Fibroblast of pulmonary artery (primary cell): ENCODE results near the gene DNAL4.

ENCODE experiments used
- DNase-seq: peaks from one replicate; pipeline ENCODE4 v3.0.0-alpha.2; 2010; ENCODE audit warnings: low read depth
- H3K4me3 ChIP-seq: replicated peaks from 2 replicates; pipeline ENCODE4 v1.5.1; 2011; ENCODE audit warnings: low read depth, mild to moderate bottlenecking, control low read depth, low read length, moderate library complexity
- CTCF ChIP-seq: IDR thresholded peaks from 2 replicates; pipeline ENCODE4 v1.5.1; 2011; ENCODE audit warnings: mild to moderate bottlenecking, control low read depth, low read length, inconsistent platforms; ENCODE audit errors: missing control alignments

Gene DNAL4

GRCh38 chr22:38793721-38794466 is at the start of gene DNAL4:
DNAL4 (minus strand) TSS chr22:38794143; CDS start chr22:38782731, 11,412 bp downstream.
- peak within 1 kb of the TSS; percentile 90 for H3K4me3 ChIP-seq
- TF ChIP-seq CTCF = no peak
- DNase-seq = peak; percentile 99

- DNase-seq = peak; percentile 81
- TF ChIP-seq CTCF = peak; percentile 23
- H3K4me3 ChIP-seq = peak overlapping the region; percentile 31
Measured at GRCh38 chr22:38843201-38843656, 49.3 kb upstream of the DNAL4 start.

DNA sequence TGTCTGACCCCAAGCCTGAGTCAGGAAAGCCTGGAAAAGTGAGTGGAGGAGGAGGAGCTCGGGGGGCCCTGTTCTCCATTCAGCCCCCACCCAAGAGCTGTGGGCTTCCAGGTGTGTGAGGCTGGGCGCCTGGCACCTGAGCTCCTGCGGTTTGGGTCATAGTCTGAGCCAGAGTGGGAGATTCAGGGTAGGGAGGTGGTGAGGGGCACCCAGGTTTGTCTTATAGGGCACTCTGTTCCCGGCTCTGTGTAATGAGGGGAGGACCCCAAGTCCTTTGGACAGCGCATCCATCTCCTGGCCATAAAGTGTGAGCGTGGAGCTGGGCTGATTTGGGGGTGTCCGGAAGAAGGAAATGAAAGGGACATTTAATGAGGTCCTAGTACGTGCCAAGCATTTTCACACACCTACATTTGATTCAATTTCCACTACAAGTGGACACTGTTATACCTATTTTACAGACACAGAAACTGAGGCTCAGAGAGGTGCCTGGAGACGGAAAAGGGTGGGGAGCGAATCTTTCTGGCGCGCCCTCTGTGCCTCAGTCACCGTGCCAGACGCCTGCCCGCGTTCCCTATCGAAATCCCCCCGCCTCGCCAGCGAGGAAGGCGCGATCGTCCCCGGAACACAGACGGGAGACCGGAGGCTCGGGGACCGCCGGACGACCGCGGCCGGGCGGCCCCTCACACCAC is 48.7 kb upstream of the DNAL4 start:
- no peak for DNase-seq
- no peak for TF ChIP-seq CTCF
- H3K4me3 ChIP-seq = peak overlapping the region; percentile 31

- DNase-seq = no peak
- no peak overlapping the region for H3K4me3 ChIP-seq
- no peak for TF ChIP-seq CTCF
Measured at GRCh38 chr22:38841635-38842034, 47.7 kb upstream of the DNAL4 start.

- no peak for DNase-seq
- no peak for TF ChIP-seq CTCF
- H3K4me3 ChIP-seq = no peak overlapping the region
Measured at GRCh38 chr22:38841211-38841610, 47.3 kb upstream of the DNAL4 start.

- H3K4me3 ChIP-seq = no peak overlapping the region
- DNase-seq = no peak
- TF ChIP-seq CTCF = no peak
Measured at GRCh38 chr22:38840129-38840528, 46.2 kb upstream of the DNAL4 start.
